Measurements from ENCODE around the gene LCN15. TPM values are rescaled to one million over a fixed set of nuclear protein-coding genes. Genes with fewer than 3 reads are reported as not detected.

Gene LCN15
- total and polyA plus RNA-seq, 10 of the 15 experiments (the other 5 are each of a cell fraction or from before 2014, with no cell fraction given): 0.37 to 0.50 TPM; not detected in 8

GRCh38 chr9:136791516-136792276 lies 27.4 kb upstream of the LCN15 start (continued):
- TF ChIP-seq, protein P1, sequence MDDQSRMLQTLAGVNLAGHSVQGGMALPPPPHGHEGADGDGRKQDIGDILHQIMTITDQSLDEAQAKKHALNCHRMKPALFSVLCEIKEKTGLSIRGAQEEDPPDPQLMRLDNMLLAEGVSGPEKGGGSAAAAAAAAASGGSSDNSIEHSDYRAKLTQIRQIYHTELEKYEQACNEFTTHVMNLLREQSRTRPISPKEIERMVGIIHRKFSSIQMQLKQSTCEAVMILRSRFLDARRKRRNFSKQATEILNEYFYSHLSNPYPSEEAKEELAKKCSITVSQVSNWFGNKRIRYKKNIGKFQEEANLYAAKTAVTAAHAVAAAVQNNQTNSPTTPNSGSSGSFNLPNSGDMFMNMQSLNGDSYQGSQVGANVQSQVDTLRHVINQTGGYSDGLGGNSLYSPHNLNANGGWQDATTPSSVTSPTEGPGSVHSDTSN (IDR thresholded peaks at IDR 0.05; ENCODE audit: insufficient replicate concordance, low read depth, low read length): no peak
- TF ChIP-seq DPF2 (IDR thresholded peaks at IDR 0.05): 0 out of 2 replicates have a peak, but pooled peaks have one; percentile 65
- no peak for TF ChIP-seq SUZ12 (IDR thresholded peaks at IDR 0.05; ENCODE audit: unreplicated experiment)
- TF ChIP-seq IKZF1 (conservative IDR thresholded peaks at IDR 0.05): peak; percentile 9; the same call in 1 of the 2 replicates
- TF ChIP-seq ZNF217 (IDR thresholded peaks at IDR 0.05): peak; percentile 84; the same call in 1 of the 2 replicates
- TF ChIP-seq CREM (IDR thresholded peaks at IDR 0.05; ENCODE audit: low read depth): 0 out of 2 replicates have a peak, but pooled peaks have one; percentile 19
- no peak for TF ChIP-seq TBL1XR1 (IDR thresholded peaks at IDR 0.05; ENCODE audit: low read depth, low read length)
- TF ChIP-seq ATF3 (IDR thresholded peaks at IDR 0.05; ENCODE audit: borderline replicate concordance, extremely low read depth, low read depth, low read length): no peak
- TF ChIP-seq, protein P2, sequence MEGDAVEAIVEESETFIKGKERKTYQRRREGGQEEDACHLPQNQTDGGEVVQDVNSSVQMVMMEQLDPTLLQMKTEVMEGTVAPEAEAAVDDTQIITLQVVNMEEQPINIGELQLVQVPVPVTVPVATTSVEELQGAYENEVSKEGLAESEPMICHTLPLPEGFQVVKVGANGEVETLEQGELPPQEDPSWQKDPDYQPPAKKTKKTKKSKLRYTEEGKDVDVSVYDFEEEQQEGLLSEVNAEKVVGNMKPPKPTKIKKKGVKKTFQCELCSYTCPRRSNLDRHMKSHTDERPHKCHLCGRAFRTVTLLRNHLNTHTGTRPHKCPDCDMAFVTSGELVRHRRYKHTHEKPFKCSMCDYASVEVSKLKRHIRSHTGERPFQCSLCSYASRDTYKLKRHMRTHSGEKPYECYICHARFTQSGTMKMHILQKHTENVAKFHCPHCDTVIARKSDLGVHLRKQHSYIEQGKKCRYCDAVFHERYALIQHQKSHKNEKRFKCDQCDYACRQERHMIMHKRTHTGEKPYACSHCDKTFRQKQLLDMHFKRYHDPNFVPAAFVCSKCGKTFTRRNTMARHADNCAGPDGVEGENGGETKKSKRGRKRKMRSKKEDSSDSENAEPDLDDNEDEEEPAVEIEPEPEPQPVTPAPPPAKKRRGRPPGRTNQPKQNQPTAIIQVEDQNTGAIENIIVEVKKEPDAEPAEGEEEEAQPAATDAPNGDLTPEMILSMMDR (IDR thresholded peaks at IDR 0.05 in 2 of 3, conservative IDR thresholded peaks at IDR 0.05 in 1 of 3; ENCODE audit: control insufficient read depth in 2 of 3, extremely low read depth in 1 of 3, insufficient read depth in 1 of 3, low read depth in 3 of 3, low read length in 3 of 3): peak; percentile 76 to 98 (median 97)
